H1 (cell line): Measurements from ENCODE around the gene GSC. TPM values are rescaled to one million over a fixed set of nuclear protein-coding genes. Genes with fewer than 3 reads are reported as not detected.

Experiments
- CTCF ChIA-PET: fragments of 300-600 bp; sonication (Branson Sonifier 250); formaldehyde crosslinking; loops from one replicate; lab custom pipeline; 2021; ENCODE audit not compliant: partially characterized antibody; lab: Charles Lee
- POLR2A ChIA-PET: fragments of 300-600 bp; sonication (Branson Sonifier 250); formaldehyde crosslinking; loops from one replicate; lab custom pipeline; 2021; ENCODE audit warnings: inconsistent platforms; ENCODE audit not compliant: partially characterized antibody; lab: Charles Lee
- DNase-seq, 2 experiments: peaks; one replicate each; pipeline versions ENCODE4 v3.0.0 to v3.0.0-alpha.2; 2010 to 2022; ENCODE audit warnings: low spot score in 2 of 2, low read depth in 1 of 2, mixed read lengths in 1 of 2
- FAIRE-seq: peaks from 2 replicates; lab custom pipeline; 2011; peaks lifted over from hg19 to GRCh38; lab: Jason Lieb, UNC
- H2AFZ ChIP-seq: 2 replicates; pipeline ENCODE4 v1.8.1; 2012; ENCODE audit warnings: low read length, inconsistent platforms
- H2AK5ac ChIP-seq: 2 replicates; pipeline ENCODE4 v1.6.1; 2013; ENCODE audit warnings: low read depth, low read length
- H2BK120ac ChIP-seq: replicated peaks from 2 replicates; pipeline ENCODE3; 2013; ENCODE audit warnings: low read depth, low read length, inconsistent platforms
- H2BK12ac ChIP-seq: 2 replicates; pipeline ENCODE4 v1.6.1; 2013; ENCODE audit warnings: low read depth, low read length
- H2BK15ac ChIP-seq: 2 replicates; pipeline ENCODE4 v1.6.1; 2013; ENCODE audit warnings: low read length
- H2BK20ac ChIP-seq: 2 replicates; pipeline ENCODE4 v1.6.1; 2013; ENCODE audit warnings: low read length
- H2BK5ac ChIP-seq: 2 replicates; pipeline ENCODE4 v1.6.1; 2013; ENCODE audit warnings: low read depth, low read length
- H3K14ac ChIP-seq: 2 replicates; pipeline ENCODE4 v1.6.1; 2013; ENCODE audit warnings: inconsistent platforms; ENCODE audit not compliant: insufficient read length
- H3K18ac ChIP-seq: 2 replicates; pipeline ENCODE4 v1.6.1; 2013; ENCODE audit warnings: low read length; ENCODE audit errors: extremely low read depth
- H3K23ac ChIP-seq: 2 replicates; pipeline ENCODE4 v1.6.1; 2013; ENCODE audit warnings: inconsistent platforms; ENCODE audit not compliant: insufficient read length
- H3K23me2 ChIP-seq: 2 replicates; pipeline ENCODE4 v1.6.1; 2013; ENCODE audit warnings: low read depth, low read length
- H3K27ac ChIP-seq: 2 replicates; pipeline ENCODE4 v1.6.1; 2011; ENCODE audit warnings: low read depth, low read length, inconsistent platforms
- H3K27me3 ChIP-seq, 4 experiments: replicated peaks in 1 of 4; 1 replicate in 1 of 4; 2 replicates in 3 of 4; pipeline versions ENCODE4 v1.6.1 to v1.8.1; 2011 to 2013; ENCODE audit warnings: low read length in 3 of 4, mild to moderate bottlenecking in 3 of 4, inconsistent platforms in 2 of 4, mixed read lengths in 2 of 4, moderate library complexity in 1 of 4; ENCODE audit not compliant: control insufficient read depth in 3 of 4, insufficient read depth in 3 of 4; ENCODE audit errors: extremely low read depth in 1 of 4
- H3K36me3 ChIP-seq, 4 experiments: 2 replicates each; pipeline versions ENCODE4 v1.6.1 to v1.8.1; 2011 to 2013; ENCODE audit warnings: mild to moderate bottlenecking in 4 of 4, low read length in 3 of 4, moderate library complexity in 2 of 4, control low read depth in 1 of 4, inconsistent platforms in 1 of 4; ENCODE audit not compliant: insufficient read depth in 4 of 4, control insufficient read depth in 2 of 4
- H3K4ac ChIP-seq: replicated peaks from 2 replicates; pipeline ENCODE3; 2013; ENCODE audit warnings: low read length, low read depth, mixed read lengths, inconsistent platforms; ENCODE audit not compliant: insufficient read length
- H3K4me1 ChIP-seq, 4 experiments: replicated peaks in 1 of 4; 1 replicate in 1 of 4; 2 replicates in 3 of 4; pipeline versions ENCODE4 v1.6.1 to v1.8.1; 2011 to 2013; ENCODE audit warnings: low read length in 3 of 4, inconsistent platforms in 2 of 4, mixed read lengths in 1 of 4; ENCODE audit not compliant: insufficient read depth in 4 of 4, control insufficient read depth in 3 of 4
- H3K4me2 ChIP-seq, 2 experiments: 2 replicates each; pipeline versions ENCODE4 v1.6.1 to v1.8.1; 2011 to 2013; ENCODE audit warnings: low read depth in 2 of 2, low read length in 2 of 2, control low read depth in 1 of 2, inconsistent platforms in 1 of 2, mild to moderate bottlenecking in 1 of 2; ENCODE audit not compliant: insufficient read depth in 1 of 2
- H3K4me3 ChIP-seq, 4 experiments: fragments of 200-600, 300-600 bp in 1 of 4; sonication (generic), shearing (Covaris generic), sonication (Bioruptor Twin) in 1 of 4; 2 replicates each; pipeline versions ENCODE4 v1.5.1 to v1.8.1; 2011 to 2016; ENCODE audit warnings: low read length in 4 of 4, low read depth in 3 of 4, control low read depth in 2 of 4, inconsistent platforms in 2 of 4, mild to moderate bottlenecking in 2 of 4, mixed read lengths in 1 of 4, moderate library complexity in 1 of 4; ENCODE audit not compliant: insufficient read depth in 2 of 4; ENCODE audit errors: extremely low read depth in 1 of 4
- H3K56ac ChIP-seq: replicated peaks from 2 replicates; pipeline ENCODE3; 2013; ENCODE audit warnings: low read depth, mild to moderate bottlenecking, mixed read lengths, low read length, inconsistent platforms; ENCODE audit not compliant: insufficient read length
- H3K79me1 ChIP-seq: 2 replicates; pipeline ENCODE4 v1.6.1; 2013; ENCODE audit warnings: low read depth, low read length, control low read depth
- H3K79me2 ChIP-seq, 2 experiments: 2 replicates each; pipeline versions ENCODE4 v1.6.1 to v1.8.1; 2012 to 2013; ENCODE audit warnings: low read length in 2 of 2, mild to moderate bottlenecking in 2 of 2, inconsistent platforms in 1 of 2; ENCODE audit not compliant: insufficient read depth in 2 of 2, control insufficient read depth in 1 of 2
- H3K9ac ChIP-seq, 4 experiments: replicated peaks in 1 of 4; 1 replicate in 1 of 4; 2 replicates in 3 of 4; pipeline versions ENCODE4 v1.6.1 to v1.8.1; 2011 to 2013; ENCODE audit warnings: low read depth in 3 of 4, low read length in 3 of 4, control low read depth in 2 of 4, mild to moderate bottlenecking in 2 of 4, moderate library complexity in 2 of 4, inconsistent platforms in 1 of 4; ENCODE audit errors: extremely low read depth in 1 of 4
- H3K9me3 ChIP-seq, 2 experiments: 2 replicates each; pipeline versions ENCODE4 v1.6.1 to v1.8.1; 2012 to 2013; ENCODE audit warnings: mild to moderate bottlenecking in 2 of 2, moderate library complexity in 2 of 2, control low read depth in 1 of 2, inconsistent platforms in 1 of 2, low read depth in 1 of 2, low read length in 1 of 2, mixed read lengths in 1 of 2; ENCODE audit not compliant: insufficient read depth in 2 of 2
- H4K20me1 ChIP-seq, 2 experiments: replicated peaks in 1 of 2; 2 replicates each; pipeline versions ENCODE3 to v1.8.1; 2011 to 2013; ENCODE audit warnings: inconsistent platforms in 2 of 2, low read length in 2 of 2, mild to moderate bottlenecking in 1 of 2; ENCODE audit not compliant: insufficient read depth in 2 of 2, control insufficient read depth in 1 of 2
- H4K5ac ChIP-seq: 2 replicates; pipeline ENCODE4 v1.6.1; 2013; ENCODE audit warnings: low read length, low read depth, mixed read lengths, inconsistent platforms; ENCODE audit not compliant: insufficient read length
- H4K8ac ChIP-seq: 2 replicates; pipeline ENCODE4 v1.8.0; 2013; ENCODE audit warnings: mild to moderate bottlenecking, moderate library complexity, low read length, inconsistent platforms; ENCODE audit not compliant: insufficient read depth; ENCODE audit errors: extremely low read depth
- H4K91ac ChIP-seq: replicated peaks from 2 replicates; pipeline ENCODE3; 2013; ENCODE audit warnings: low read length, mixed read lengths, inconsistent platforms; ENCODE audit not compliant: insufficient read length
- BCL11A ChIP-seq, 2 experiments: IDR thresholded peaks; one replicate each; pipeline ENCODE4 v1.6.1; 2011; ENCODE audit warnings: low read depth in 2 of 2, low read length in 2 of 2, mild to moderate bottlenecking in 2 of 2
- GTF2F1 ChIP-seq: IDR thresholded peaks from 2 replicates; pipeline ENCODE4 v1.6.1; 2012; ENCODE audit warnings: low read depth, low read length, improper control_type of control experiment, borderline replicate concordance
- HDAC2 ChIP-seq, 2 experiments: fragments of 300-600 bp in 1 of 2; sonication (generic) in 1 of 2; IDR thresholded peaks; 2 replicates each; pipeline ENCODE4 v1.6.1; 2011 to 2012; ENCODE audit warnings: low read depth in 2 of 2, low read length in 2 of 2, mild to moderate bottlenecking in 2 of 2, moderate library complexity in 2 of 2, borderline replicate concordance in 1 of 2, inconsistent platforms in 1 of 2
- MAFK ChIP-seq: IDR thresholded peaks from 2 replicates; pipeline ENCODE4 v1.6.1; 2012; ENCODE audit warnings: low read depth, mild to moderate bottlenecking, improper control_type of control experiment, low read length
- POLR2AphosphoS5 ChIP-seq: IDR thresholded peaks from 2 replicates; pipeline ENCODE4 v1.6.1; 2011; ENCODE audit warnings: low read depth, low read length
- RAD21 ChIP-seq, 2 experiments: IDR thresholded peaks in 1 of 2; conservative IDR thresholded peaks in 1 of 2; 2 replicates each; pipeline ENCODE4 v1.6.1; 2011; ENCODE audit warnings: low read depth in 2 of 2, low read length in 2 of 2, improper control_type of control experiment in 1 of 2, inconsistent platforms in 1 of 2, mild to moderate bottlenecking in 1 of 2, moderate library complexity in 1 of 2
- RBBP5 ChIP-seq: IDR thresholded peaks from 2 replicates; pipeline ENCODE4 v1.7.1; 2012; ENCODE audit warnings: low read depth, mild to moderate bottlenecking, inconsistent platforms, low read length, moderate library complexity, borderline replicate concordance
- WGBS, 2 experiments: shearing (Covaris generic) in 1 of 2; methylation state at CpG; one replicate each; pipeline versions ENCODE4 v1.1.6 to v1.1.7; 2013 to 2015; ENCODE audit warnings: low lambda C conversion rate in 2 of 2, mixed read lengths in 2 of 2, inconsistent platforms in 1 of 2, low coverage in 1 of 2, missing lambda C conversion rate in 1 of 2; ENCODE audit not compliant: insufficient replicate concordance in 2 of 2, insufficient coverage in 1 of 2, insufficient read length in 1 of 2; ENCODE audit errors: extremely low coverage in 1 of 2, missing lambda C conversion rate in 1 of 2; 5-methylcytosine and 5-hydroxymethylcytosine counted together
- polyA plus RNA-seq, 7 experiments: library from polyadenylated mRNA; depleted of rRNA in 3 of 7; stranded (reverse) in 5 of 7; unstranded in 2 of 7; fragments of >200 nt in 5 of 7; fragments of 200-250 nt in 2 of 7; gene quantifications; 1 replicate in 5 of 7; 2 replicates in 1 of 7; 4 replicates in 1 of 7; pipeline versions ENCODE4 v1.2.1 to v1.2.3, GENCODE V29; 2011 to 2013; ENCODE audit warnings: missing spikeins in 2 of 7, mixed read lengths in 2 of 7
- total RNA-seq: library from RNA; stranded (reverse); fragmentation: NEBNext Ultra II Directional; extraction: Animal tissue kit (Norgen Biotek cat#: 25700); gene quantifications from 2 replicates; pipeline ENCODE4 v1.2.1, GENCODE V29; 2021

Gene GSC
- total and polyA plus RNA-seq, 2 of the 8 experiments (the other 6 are each of a cell fraction or from before 2014, with no cell fraction given), result 0.17 to 0.54 TPM

DNA sequence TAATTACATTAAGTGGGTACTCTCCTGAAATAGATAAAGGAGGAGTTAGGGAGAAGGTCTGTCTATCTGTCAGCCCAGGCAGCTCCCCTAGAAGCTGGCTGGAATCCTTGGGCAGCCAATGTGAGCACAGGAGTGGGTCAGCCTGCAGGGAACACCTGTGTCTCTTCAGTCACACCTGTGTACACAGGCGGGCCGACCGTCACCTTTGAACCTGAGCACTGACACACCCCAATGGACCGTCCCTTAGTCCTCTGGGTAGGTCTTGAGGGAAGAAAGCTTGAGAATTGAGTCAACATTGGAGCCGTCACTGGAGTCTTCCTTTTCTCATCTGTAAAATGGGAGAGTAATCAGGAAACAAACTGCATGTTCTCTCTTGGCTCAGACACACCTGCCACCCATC, 9.8 kb upstream of the GSC start:
- H3K79me1 ChIP-seq, result no peaks in the 10 kb centered on the region
- TF ChIP-seq BCL11A (IDR thresholded peaks at IDR 0.05; ENCODE audit: low read depth in 2 of 2, low read length in 2 of 2) (no peak), RBBP5 (no peak), RAD21 (IDR thresholded peaks at IDR 0.05 in 1 of 2, conservative IDR thresholded peaks at IDR 0.05 in 1 of 2; ENCODE audit: low read depth in 2 of 2, low read length in 2 of 2) (no peak), HDAC2 (IDR thresholded peaks at IDR 0.05; ENCODE audit: borderline replicate concordance in 1 of 2, low read depth in 2 of 2, low read length in 2 of 2) (no peak), POLR2AphosphoS5 (no peak), GTF2F1 (no peak), MAFK (no peak)
- TF ChIP-seq, all 59 proteins: peak for 0
- no peak overlapping the region for H2AK5ac ChIP-seq
- no peak overlapping the region for H3K18ac ChIP-seq
- WGBS, 2 experiments, result 81% methylated on average over 5 of the region's 5 CpGs; no CpG with 5 or more reads in 1 of the 2 experiments
- DNase-seq (no peak), FAIRE-seq (no peak)
- H2AFZ ChIP-seq, result no peak overlapping the region
- no peak overlapping the region for H3K23ac ChIP-seq
- POLR2A ChIA-PET, result interaction anchor here (0.5 to 1.6 kb wide), 2 partner anchors 10 to 12 kb away, joined by 3 to 5 read pairs; no protein-coding TSS in a partner anchor
- no peaks in the 10 kb centered on the region for H3K9me3 ChIP-seq
- no peak overlapping the region for H3K4ac ChIP-seq
- no peak overlapping the region for H3K4me3 ChIP-seq
- H4K5ac ChIP-seq, result no peak overlapping the region
- CTCF ChIA-PET, result interaction anchor here (0.7 to 1.1 kb wide), 3 partner anchors 12 to 161 kb away, joined by 3 to 4 read pairs (median 3); no protein-coding TSS in a partner anchor
- no peaks in the 10 kb centered on the region for H3K79me2 ChIP-seq
- H3K4me1 ChIP-seq, result peaks cover 8 to 17% (median 14%) of the 10 kb centered on the region in 4 experiments; a peak in 6 of 7 replicates
- peaks cover 18 to 54% (median 45%) of the 10 kb centered on the region in 4 experiments for H3K27me3 ChIP-seq
- no peak overlapping the region for H2BK15ac ChIP-seq
- H2BK20ac ChIP-seq, result no peak overlapping the region
- no peaks in the 10 kb centered on the region for H3K23me2 ChIP-seq
- H4K8ac ChIP-seq, result no peak overlapping the region
- no peaks in the 10 kb centered on the region for H3K36me3 ChIP-seq
- no peak overlapping the region for H4K91ac ChIP-seq
- H2BK120ac ChIP-seq, result no peak overlapping the region
- no peak overlapping the region for H3K27ac ChIP-seq
- H3K4me2 ChIP-seq, result no peak overlapping the region
- H3K56ac ChIP-seq, result no peak overlapping the region
- no peak overlapping the region for H3K14ac ChIP-seq
- H2BK12ac ChIP-seq, result no peak overlapping the region
- peaks cover 0 to 3% of the 10 kb centered on the region in 2 experiments for H4K20me1 ChIP-seq
- no peak overlapping the region for H3K9ac ChIP-seq
- no peak overlapping the region for H2BK5ac ChIP-seq
